Measurements from ENCODE around the gene YIPF5.

GRCh38 chr5:144169904-144170275 lies 569 bp downstream of the YIPF5 start:
- TF ChIP-seq CTCF (IDR thresholded peaks at IDR 0.05) (no peak), POLR2A (IDR thresholded peaks at IDR 0.05) (no peak), POLR2AphosphoS5 (IDR thresholded peaks at IDR 0.05) (no peak), EP300 (IDR thresholded peaks at IDR 0.05) (no peak)

All from suprapubic skin (tissue), 4 donors.